ENCODE results near the gene S100A8.

Gene S100A8

GRCh38 chr1:153361480-153362109 is 29.3 kb downstream of the S100A8 start:
- no peak for DNase-seq (ENCODE audit: low read depth)
- TF ChIP-seq, protein P1, sequence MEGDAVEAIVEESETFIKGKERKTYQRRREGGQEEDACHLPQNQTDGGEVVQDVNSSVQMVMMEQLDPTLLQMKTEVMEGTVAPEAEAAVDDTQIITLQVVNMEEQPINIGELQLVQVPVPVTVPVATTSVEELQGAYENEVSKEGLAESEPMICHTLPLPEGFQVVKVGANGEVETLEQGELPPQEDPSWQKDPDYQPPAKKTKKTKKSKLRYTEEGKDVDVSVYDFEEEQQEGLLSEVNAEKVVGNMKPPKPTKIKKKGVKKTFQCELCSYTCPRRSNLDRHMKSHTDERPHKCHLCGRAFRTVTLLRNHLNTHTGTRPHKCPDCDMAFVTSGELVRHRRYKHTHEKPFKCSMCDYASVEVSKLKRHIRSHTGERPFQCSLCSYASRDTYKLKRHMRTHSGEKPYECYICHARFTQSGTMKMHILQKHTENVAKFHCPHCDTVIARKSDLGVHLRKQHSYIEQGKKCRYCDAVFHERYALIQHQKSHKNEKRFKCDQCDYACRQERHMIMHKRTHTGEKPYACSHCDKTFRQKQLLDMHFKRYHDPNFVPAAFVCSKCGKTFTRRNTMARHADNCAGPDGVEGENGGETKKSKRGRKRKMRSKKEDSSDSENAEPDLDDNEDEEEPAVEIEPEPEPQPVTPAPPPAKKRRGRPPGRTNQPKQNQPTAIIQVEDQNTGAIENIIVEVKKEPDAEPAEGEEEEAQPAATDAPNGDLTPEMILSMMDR (conservative IDR thresholded peaks at IDR 0.05; ENCODE audit: low read depth, low read length), result no peak
- H3K4me3 ChIP-seq (ENCODE audit: low read length), result no peak overlapping the region

- no peak overlapping the region for H3K4me3 ChIP-seq (ENCODE audit: low read length)
- TF ChIP-seq, protein P1 (conservative IDR thresholded peaks at IDR 0.05; ENCODE audit: low read depth, low read length), result no peak
- DNase-seq (ENCODE audit: low read depth), result no peak
Measured at GRCh38 chr1:153360592-153361479, 30.0 kb downstream of the S100A8 start.

DNA sequence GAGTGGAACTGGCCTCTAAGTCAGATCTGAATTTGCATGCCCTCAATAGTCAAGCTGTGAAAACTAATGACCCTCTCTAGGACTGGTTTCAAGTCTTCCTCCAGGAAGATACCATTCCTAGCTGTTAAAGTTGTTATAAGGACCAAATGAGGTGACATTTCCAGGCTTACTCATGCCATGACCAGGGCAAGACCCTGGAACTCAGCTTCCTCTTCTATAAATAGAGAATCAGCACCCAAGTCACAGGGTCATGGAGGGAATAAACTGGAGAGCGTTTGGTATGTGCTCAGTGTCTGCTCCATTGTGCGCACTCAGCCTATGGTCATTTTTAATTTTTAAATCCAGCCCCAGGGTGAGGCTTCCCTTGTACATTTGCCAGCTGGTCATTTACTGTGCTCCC is 30.7 kb downstream of the S100A8 start:
- H3K4me3 ChIP-seq (ENCODE audit: low read length), result no peak overlapping the region
- no peak for DNase-seq (ENCODE audit: low read depth)
- TF ChIP-seq, protein P1 (conservative IDR thresholded peaks at IDR 0.05; ENCODE audit: low read depth, low read length), result no peak

DNA sequence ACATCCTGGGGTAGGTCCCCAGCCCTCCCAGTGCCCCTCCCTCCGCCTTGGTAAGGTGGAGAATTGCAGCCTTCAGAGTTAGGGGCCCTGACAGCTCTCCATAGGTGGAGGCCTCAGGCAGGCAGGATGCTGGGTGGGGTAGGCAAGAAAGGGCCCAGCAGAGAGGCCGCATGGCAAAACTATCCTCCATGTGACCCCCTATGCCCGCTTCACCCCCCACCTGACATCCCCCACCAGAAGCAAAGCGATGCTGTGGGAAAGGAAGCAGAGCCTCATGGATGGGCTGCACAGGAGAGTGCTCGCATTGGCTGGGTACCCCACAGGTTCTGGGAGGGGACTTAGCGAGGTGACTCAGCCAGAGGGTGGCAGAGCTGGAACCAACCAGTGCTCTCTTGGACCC is 31.6 kb downstream of the S100A8 start:
- TF ChIP-seq, protein P1 (conservative IDR thresholded peaks at IDR 0.05; ENCODE audit: low read depth, low read length), result no peak
- DNase-seq (ENCODE audit: low read depth), result no peak
- no peak overlapping the region for H3K4me3 ChIP-seq (ENCODE audit: low read length)

GRCh38 chr1:153358691-153358975 is 32.2 kb downstream of the S100A8 start:
- H3K4me3 ChIP-seq (ENCODE audit: low read length), result no peak overlapping the region
- DNase-seq (ENCODE audit: low read depth), result no peak
- TF ChIP-seq, protein P1 (conservative IDR thresholded peaks at IDR 0.05; ENCODE audit: low read depth, low read length), result no peak

GRCh38 chr1:153357853-153358690 is 32.8 kb downstream of the S100A8 start, which contains the start of gene S100A9:
Gene S100A9, plus strand, starts transcription at chr1:153357854. Its CDS starts 430 bp downstream, at chr1:153358284.
- no peak for DNase-seq (ENCODE audit: low read depth)
- no peak within 1 kb of the TSS for H3K4me3 ChIP-seq (ENCODE audit: low read length)

More at GRCh38 chr1:153357853-153358690, 32.8 kb downstream of the S100A8 start, which contains the start of gene S100A9:
- TF ChIP-seq, protein P1 (conservative IDR thresholded peaks at IDR 0.05; ENCODE audit: low read depth, low read length), result no peak

Data from retinal pigment epithelial cell (primary cell).